ENCODE data around the gene SLC12A9.

Gene SLC12A9

DNA sequence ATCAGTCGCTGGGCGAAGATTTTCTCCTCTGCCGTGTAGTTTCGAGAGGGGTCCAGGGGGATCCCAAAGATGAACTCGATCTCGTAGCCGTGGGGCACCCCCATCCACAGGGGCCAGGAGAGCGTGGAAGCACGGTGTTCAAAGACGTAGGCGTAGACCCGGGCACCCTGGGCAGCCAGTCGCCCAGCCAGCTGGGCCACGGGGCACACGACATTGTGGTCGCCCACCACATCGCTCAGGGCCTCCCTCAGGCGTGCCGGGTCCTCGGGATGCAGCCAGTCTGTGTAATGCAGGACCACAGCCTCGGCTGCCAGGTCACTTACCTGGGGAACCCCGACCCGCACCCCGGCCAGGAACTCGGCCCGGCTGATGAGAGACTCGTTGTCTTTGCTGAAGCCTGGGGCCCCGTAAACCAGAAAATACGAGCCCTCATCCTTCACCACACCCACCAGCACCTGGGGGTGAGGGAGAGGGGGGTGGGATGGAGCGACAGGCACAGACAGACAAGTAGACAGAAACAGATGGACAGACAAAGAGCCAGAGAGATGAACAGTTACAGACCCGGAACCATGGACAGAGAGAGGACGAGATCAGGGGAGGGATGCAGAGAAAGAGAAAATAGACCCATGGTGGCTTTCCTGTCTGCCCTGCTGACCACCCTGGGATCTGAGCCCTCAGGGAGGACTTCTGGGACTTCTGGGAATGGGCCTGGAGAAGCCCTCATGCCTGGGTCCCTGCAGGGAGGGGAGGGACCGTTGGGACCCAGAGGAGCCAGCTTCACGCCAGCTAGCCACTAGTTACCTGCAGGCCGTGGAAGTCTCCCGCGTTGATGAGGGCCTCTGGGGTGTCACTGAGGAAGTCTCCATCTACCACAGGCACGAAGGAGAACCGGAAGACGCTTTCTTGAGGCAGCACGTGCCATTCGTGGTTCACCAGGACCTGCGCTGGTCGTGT lies 40.1 kb downstream of the SLC12A9 start:
- no peak overlapping the region for H2AFZ ChIP-seq (ENCODE audit: low read length)
- H3K9ac ChIP-seq (ENCODE audit: low read length), result no peak overlapping the region
- H3K4me2 ChIP-seq (ENCODE audit: low read depth, low read length), result no peak overlapping the region
- no peak for DNase-seq
- TF ChIP-seq EZH2 (optimal IDR thresholded peaks at IDR 0.05; ENCODE audit: low read depth, low read length) (no peak), EZH2phosphoT487 (IDR thresholded peaks at IDR 0.05; ENCODE audit: low read length) (no peak)
- TF ChIP-seq, protein P1, sequence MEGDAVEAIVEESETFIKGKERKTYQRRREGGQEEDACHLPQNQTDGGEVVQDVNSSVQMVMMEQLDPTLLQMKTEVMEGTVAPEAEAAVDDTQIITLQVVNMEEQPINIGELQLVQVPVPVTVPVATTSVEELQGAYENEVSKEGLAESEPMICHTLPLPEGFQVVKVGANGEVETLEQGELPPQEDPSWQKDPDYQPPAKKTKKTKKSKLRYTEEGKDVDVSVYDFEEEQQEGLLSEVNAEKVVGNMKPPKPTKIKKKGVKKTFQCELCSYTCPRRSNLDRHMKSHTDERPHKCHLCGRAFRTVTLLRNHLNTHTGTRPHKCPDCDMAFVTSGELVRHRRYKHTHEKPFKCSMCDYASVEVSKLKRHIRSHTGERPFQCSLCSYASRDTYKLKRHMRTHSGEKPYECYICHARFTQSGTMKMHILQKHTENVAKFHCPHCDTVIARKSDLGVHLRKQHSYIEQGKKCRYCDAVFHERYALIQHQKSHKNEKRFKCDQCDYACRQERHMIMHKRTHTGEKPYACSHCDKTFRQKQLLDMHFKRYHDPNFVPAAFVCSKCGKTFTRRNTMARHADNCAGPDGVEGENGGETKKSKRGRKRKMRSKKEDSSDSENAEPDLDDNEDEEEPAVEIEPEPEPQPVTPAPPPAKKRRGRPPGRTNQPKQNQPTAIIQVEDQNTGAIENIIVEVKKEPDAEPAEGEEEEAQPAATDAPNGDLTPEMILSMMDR (IDR thresholded peaks at IDR 0.05; ENCODE audit: low read length), result no peak
- H3K9me3 ChIP-seq (replicated peaks; ENCODE audit: insufficient read depth, low read length), result no peaks in the 10 kb centered on the region
- H3K36me3 ChIP-seq (replicated peaks; ENCODE audit: insufficient read depth, low read length), result peaks cover 9% of the 10 kb centered on the region; the same call in 1 of the 2 replicates
- H3K4me1 ChIP-seq (ENCODE audit: low read length), result peaks cover 10% of the 10 kb centered on the region
- peaks cover 70% of the 10 kb centered on the region for H3K27me3 ChIP-seq (replicated peaks; ENCODE audit: insufficient read depth, low read length)
- H4K20me1 ChIP-seq (ENCODE audit: insufficient read depth, low read length), result no peaks in the 10 kb centered on the region
- H3K4me3 ChIP-seq (ENCODE audit: low read length), result no peak overlapping the region
- H3K27ac ChIP-seq (ENCODE audit: low read length), result no peak overlapping the region
- H3F3A ChIP-seq (ENCODE audit: insufficient read depth, low read length), result no peaks in the 10 kb centered on the region
- H3K9me2 ChIP-seq (replicated peaks; ENCODE audit: insufficient read depth, low read length), result no peaks in the 10 kb centered on the region
- peaks cover 9% of the 10 kb centered on the region for H3K79me2 ChIP-seq (ENCODE audit: low read length)

DNA sequence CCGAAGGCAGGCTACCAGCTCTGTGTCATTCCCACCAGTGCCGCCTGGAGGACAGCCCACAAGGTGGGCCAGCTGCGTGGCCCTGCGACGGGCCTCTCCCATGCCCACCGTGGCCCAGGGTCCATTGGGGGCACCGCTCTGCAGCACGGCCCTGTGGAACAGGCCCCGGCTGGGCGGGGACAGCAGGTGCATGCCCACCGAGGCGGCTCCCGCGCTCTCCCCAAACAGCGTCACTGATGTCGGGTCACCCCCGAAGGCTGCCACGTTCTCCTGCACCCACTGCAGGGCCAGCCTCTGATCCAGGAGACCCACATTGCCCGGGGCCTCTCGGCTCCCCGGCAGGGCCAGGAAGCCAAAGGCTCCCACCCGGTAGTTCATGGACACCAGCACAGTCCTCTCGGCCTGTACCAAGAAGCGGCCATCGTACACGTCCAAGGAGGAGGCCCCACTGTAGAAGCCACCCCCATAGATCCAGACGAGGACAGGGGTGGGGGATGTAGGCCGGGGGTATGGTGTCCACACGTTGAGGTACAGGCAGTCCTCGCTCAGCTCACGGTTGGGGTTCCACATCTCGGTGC lies 40.9 kb downstream of the SLC12A9 start:
- Histone ChIP-seq H3F3A (ENCODE audit: insufficient read depth, low read length) (no peaks in the 10 kb centered on the region), H3K27me3 (replicated peaks; ENCODE audit: insufficient read depth, low read length) (peaks cover 76% of the 10 kb centered on the region), H3K36me3 (replicated peaks; ENCODE audit: insufficient read depth, low read length) (0 out of 2 replicates have a peak, but pooled peaks cover 3% of the 10 kb centered on the region), H3K9me2 (replicated peaks; ENCODE audit: insufficient read depth, low read length) (no peaks in the 10 kb centered on the region), H3K27ac (ENCODE audit: low read length) (no peak overlapping the region), H3K9ac (ENCODE audit: low read length) (no peak overlapping the region), H3K4me2 (ENCODE audit: low read depth, low read length) (no peak overlapping the region), H3K4me3 (ENCODE audit: low read length) (no peak overlapping the region), H3K79me2 (ENCODE audit: low read length) (peaks cover 9% of the 10 kb centered on the region), H3K9me3 (replicated peaks; ENCODE audit: insufficient read depth, low read length) (no peaks in the 10 kb centered on the region), H2AFZ (ENCODE audit: low read length) (no peak overlapping the region), H3K4me1 (ENCODE audit: low read length) (peaks cover 10% of the 10 kb centered on the region), H4K20me1 (ENCODE audit: insufficient read depth, low read length) (no peaks in the 10 kb centered on the region)
- DNase-seq, result no peak
- no peak for TF ChIP-seq EZH2 (optimal IDR thresholded peaks at IDR 0.05; ENCODE audit: low read depth, low read length)
- TF ChIP-seq EZH2phosphoT487 (IDR thresholded peaks at IDR 0.05; ENCODE audit: low read length), result no peak
- TF ChIP-seq, protein P1 (IDR thresholded peaks at IDR 0.05; ENCODE audit: low read length), result no peak

DNA sequence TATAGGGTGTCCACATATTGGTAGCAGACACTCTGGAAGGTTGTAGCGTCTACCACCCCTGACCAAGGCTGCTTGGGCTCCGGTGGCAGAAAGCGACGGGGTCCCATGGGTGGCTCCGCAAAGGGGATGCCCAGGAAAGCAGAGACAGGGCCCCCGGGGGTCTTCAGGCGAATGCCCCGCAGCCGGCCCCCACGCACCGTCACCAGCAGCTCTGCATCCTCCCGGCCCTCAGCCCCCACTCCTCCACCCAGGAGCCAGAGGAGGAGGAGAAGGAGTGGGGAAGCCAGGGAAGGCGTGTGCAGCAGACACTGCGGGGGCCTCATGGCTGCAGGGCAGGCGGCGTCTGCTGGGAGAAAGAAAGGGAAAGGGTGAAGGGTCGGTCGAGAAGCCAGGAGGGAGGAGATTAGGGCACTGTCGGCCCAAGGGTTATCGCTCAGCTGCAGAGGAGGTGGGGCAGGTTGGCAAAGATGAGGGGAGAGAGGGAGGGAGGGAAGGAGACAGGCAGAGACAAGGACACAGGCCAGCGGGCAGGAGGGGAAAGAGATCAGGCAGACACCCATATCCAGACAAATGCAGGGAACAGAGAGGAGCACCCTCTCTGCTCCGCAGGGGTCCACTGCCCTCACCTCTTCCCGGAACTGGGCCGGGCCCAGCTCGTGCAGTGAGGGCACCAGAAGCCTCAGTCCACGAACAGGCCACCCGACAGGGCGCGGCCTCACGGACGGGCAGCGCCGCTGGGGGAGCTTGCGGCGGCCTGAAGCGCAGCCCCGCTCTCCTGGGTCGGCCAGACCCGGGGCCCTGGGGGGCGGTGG lies 41.6 kb downstream of the SLC12A9 start:
- H3K4me1 ChIP-seq (ENCODE audit: low read length), result peaks cover 5% of the 10 kb centered on the region; the same call in 1 of the 2 replicates
- no peaks in the 10 kb centered on the region for H3K9me2 ChIP-seq (replicated peaks; ENCODE audit: insufficient read depth, low read length)
- H3K27me3 ChIP-seq (replicated peaks; ENCODE audit: insufficient read depth, low read length), result peaks cover 76% of the 10 kb centered on the region
- TF ChIP-seq, protein P1 (IDR thresholded peaks at IDR 0.05; ENCODE audit: low read length), result no peak
- no peak for TF ChIP-seq EZH2phosphoT487 (IDR thresholded peaks at IDR 0.05; ENCODE audit: low read length)
- no peak for TF ChIP-seq EZH2 (optimal IDR thresholded peaks at IDR 0.05; ENCODE audit: low read depth, low read length)
- no peak overlapping the region for H3K9ac ChIP-seq (ENCODE audit: low read length)
- H3K4me3 ChIP-seq (ENCODE audit: low read length), result no peak overlapping the region
- no peaks in the 10 kb centered on the region for H3K36me3 ChIP-seq (replicated peaks; ENCODE audit: insufficient read depth, low read length)
- no peaks in the 10 kb centered on the region for H3K9me3 ChIP-seq (replicated peaks; ENCODE audit: insufficient read depth, low read length)
- peaks cover 2% of the 10 kb centered on the region for H3K79me2 ChIP-seq (ENCODE audit: low read length)
- no peak overlapping the region for H3K27ac ChIP-seq (ENCODE audit: low read length)
- H3F3A ChIP-seq (ENCODE audit: insufficient read depth, low read length), result no peaks in the 10 kb centered on the region
- H2AFZ ChIP-seq (ENCODE audit: low read length), result no peak overlapping the region
- H4K20me1 ChIP-seq (ENCODE audit: insufficient read depth, low read length), result no peaks in the 10 kb centered on the region
- no peak overlapping the region for H3K4me2 ChIP-seq (ENCODE audit: low read depth, low read length)
- DNase-seq, result no peak

All from MM.1S (cell line).